A549 treated with CORT108297 at 1 μM for 4 hours (cell line): ENCODE results near the gene UFD1. TPM values are rescaled to one million over a fixed set of nuclear protein-coding genes. Genes with fewer than 3 reads are reported as not detected.

Source experiments
- total RNA-seq: library from RNA; stranded (reverse); fragments of 200-300 nt; extraction: Qiagen RNA extraction; gene quantifications from 5 replicates; pipeline ENCODE4 v1.2.3, GENCODE V29; 2022

The UFD1 gene
- 92.8 to 101 TPM (median 98.1 TPM) in 5 replicates for total RNA-seq

DNA sequence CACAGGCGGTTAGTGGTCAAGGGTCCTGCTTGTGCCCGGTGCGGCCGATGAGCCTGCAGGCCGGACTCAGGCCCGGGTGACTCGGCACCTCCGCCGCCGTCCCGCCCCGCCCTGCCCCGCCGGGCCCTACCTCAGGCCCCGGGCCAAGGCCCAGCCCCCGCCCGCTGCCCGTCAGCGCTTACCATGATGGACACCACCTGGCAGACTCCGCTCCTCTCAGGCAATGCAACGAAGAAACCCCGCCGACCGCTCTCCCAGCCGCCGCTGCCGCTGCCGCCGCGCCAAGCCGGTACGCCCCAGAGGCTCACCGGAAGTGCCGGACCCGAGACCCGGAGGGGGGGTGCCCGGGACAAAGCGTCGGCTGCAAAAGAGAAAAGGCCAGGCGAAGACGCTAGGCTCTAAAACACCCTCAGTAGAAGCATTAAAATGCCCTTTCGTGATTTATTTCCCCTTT is at the start of gene UFD1:
Gene UFD1 (minus strand): TSS at position 293 of the 454 bp plus-strand sequence. CDS start 108 bp downstream, at position 185.

DNA sequence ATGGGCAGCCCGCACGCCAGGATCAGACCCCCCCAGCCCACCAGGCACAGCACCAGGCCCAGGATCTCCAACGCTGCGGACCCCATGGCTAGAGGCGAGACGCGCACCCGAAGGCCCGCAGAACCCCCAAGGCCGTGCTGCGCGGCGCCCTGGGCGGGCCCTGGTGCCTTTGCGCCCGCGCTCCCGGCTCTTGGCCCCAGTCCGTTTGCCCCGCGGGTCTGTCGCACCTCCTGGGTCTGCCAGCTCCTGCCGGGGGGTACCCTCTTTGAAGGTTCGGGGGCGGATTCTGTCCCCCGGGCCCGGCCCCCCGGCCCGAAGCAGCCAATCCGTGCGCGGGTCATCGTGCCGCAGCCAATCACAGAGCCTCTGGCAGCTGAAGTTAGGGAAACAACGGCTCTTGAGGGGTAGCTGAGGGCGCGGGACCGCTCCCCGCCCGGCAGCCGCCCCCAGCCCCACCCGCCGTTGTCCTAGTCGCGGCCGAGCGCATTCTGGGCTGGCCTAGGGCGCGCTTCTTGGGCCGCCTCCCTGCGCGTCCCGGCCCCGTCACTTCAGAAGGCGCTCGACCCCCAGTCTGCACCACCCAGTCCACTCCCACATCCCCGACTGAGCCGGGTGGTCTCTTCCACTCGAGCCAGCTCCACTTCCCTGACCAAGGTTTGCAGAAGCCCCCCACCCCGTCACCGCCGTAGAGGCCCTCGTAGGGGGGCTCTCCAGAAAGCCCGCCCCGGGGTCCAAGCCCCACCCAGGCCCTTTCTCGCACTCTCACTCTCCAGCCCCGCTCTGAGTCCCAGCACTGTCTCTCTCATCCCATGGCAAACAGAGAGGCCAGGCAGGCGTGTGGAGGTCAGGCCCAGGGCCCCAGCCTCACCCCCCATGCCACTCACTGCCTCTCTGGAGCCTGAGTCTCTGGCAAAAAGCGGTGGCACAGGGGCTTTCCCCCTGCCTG is 45.5 kb upstream of the UFD1 start, which contains the start of gene CLDN5:
Gene CLDN5 (minus strand): TSS at position 241 of the 946 bp plus-strand sequence. CDS start 155 bp downstream, at position 86.

GRCh38 chr22:19479355-19480172 is 571 bp upstream of the UFD1 start, which contains the start of gene CDC45:
Gene CDC45, plus strand, starts transcription at chr22:19479920. Its CDS starts 49 bp downstream, at chr22:19479969.

GRCh38 chr22:19447330-19448075 is 31.5 kb downstream of the UFD1 start, which contains the start of gene C22orf39:
Gene C22orf39, minus strand, starts transcription at chr22:19447711. Its CDS starts 23 bp downstream, at chr22:19447688.

DNA sequence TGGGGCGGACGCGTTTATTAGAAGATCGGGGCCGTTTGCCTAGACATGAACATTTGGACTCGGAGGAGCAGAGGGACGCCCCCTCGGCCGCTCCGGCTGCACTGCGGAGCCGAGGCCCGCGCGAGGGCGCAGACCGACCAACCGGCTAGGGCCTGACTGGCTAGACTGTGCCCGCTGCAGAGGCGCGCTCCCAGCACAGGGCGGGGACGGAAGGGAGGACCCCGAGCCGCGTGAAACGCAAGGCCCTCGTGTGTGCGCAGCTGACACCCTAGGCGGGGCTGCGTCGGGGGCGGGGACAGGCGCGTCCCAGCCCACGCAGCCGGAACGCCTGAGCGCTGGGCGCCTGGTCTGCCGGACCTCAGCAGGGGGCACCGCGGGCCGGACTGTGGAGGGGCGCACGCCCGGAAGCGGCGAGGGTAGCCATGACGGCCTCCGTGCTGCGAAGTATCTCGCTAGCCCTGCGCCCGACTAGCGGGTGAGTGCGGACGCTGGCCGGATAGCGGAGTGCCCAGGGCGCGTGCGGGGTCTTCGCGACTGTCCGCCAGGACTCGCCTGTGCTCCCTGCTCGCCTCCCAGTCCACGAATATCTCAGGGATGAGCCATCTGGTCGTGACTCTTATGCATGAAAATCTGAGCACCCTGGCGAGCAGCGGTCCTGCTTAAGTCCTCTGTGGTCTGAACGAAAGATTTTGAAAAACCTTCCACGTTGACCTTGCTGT is 46.7 kb downstream of the UFD1 start, which contains the start of gene MRPL40:
Gene MRPL40 (plus strand): TSS at position 413 of the 719 bp plus-strand sequence. CDS start 10 bp downstream, at position 423.

GRCh38 chr22:19431649-19432132 is 47.3 kb downstream of the UFD1 start, which contains the start of gene HIRA:
Gene HIRA, minus strand, starts transcription at chr22:19431733. Its CDS starts 257 bp downstream, at chr22:19431476.

Other genes starting within 250 kb of the UFD1 start
- 4.6 to 6.1 TPM (median 5.6 TPM) in 5 replicates for gene CLTCL1, start 187.5 kb downstream of the UFD1 start, total RNA-seq
- gene HIRA, start 47.5 kb downstream of the UFD1 start, total RNA-seq, result 20.1 to 25.9 TPM (median 24.8 TPM) in 5 replicates
- 40.6 to 50.4 TPM (median 44.9 TPM) in 5 replicates for gene MRPL40, start 46.6 kb downstream of the UFD1 start, total RNA-seq
- 13.2 to 15.8 TPM (median 15.4 TPM) in 5 replicates for gene C22orf39, start 31.5 kb downstream of the UFD1 start, total RNA-seq
- gene CDC45, start 727 bp upstream of the UFD1 start, total RNA-seq, result 23.9 to 27.7 TPM (median 24.8 TPM) in 5 replicates
- not detected in 5 replicates for gene CLDN5, start 45.2 kb upstream of the UFD1 start, total RNA-seq
- 7.7 to 10.7 TPM (median 10.2 TPM) in 5 replicates for gene SEPTIN5, start 235.3 kb upstream of the UFD1 start, total RNA-seq
- 0.28 to 1.8 TPM (median 1.6 TPM) in 5 replicates for gene GP1BB, start 244.3 kb upstream of the UFD1 start, total RNA-seq